Eye (tissue), 1 donor: ENCODE measurements around the gene CMTM4.
"Not testable (repeated sequence)": the region's sequence is repeated elsewhere in the genome, so short reads cannot be mapped to it uniquely, and the experiment has no call there.

ENCODE experiments used
- DNase-seq: peaks from one replicate; pipeline ENCODE4 v3.0.0-alpha.2; 2015

Gene CMTM4

GRCh38 chr16:66703406-66704215 lies 7.1 kb upstream of the CMTM4 start:
- no peak for DNase-seq

- DNase-seq: no peak
Measured at GRCh38 chr16:66701516-66701915, 5.0 kb upstream of the CMTM4 start.

- no peak for DNase-seq
Measured at GRCh38 chr16:66701026-66701425, 4.5 kb upstream of the CMTM4 start.

GRCh38 chr16:66699898-66700297 lies 3.4 kb upstream of the CMTM4 start:
- DNase-seq: no peak

- DNase-seq: no peak
Measured at GRCh38 chr16:66698046-66698445, 1.5 kb upstream of the CMTM4 start.

GRCh38 chr16:66695935-66696668 lies 441 bp downstream of the CMTM4 start:
- peak; percentile 61 for DNase-seq

- DNase-seq: peak; percentile 24
Measured at GRCh38 chr16:66695471-66695934, 1.0 kb downstream of the CMTM4 start.

- no peak for DNase-seq
Measured at GRCh38 chr16:66693149-66693548, 3.4 kb downstream of the CMTM4 start.

- DNase-seq: no peak
Measured at GRCh38 chr16:66692341-66692740, 4.2 kb downstream of the CMTM4 start.

- no peak for DNase-seq
Measured at GRCh38 chr16:66691234-66691633, 5.3 kb downstream of the CMTM4 start.

GRCh38 chr16:66690106-66690847 lies 6.3 kb downstream of the CMTM4 start:
- no peak for DNase-seq

- no peak for DNase-seq
Measured at GRCh38 chr16:66689282-66689681, 7.3 kb downstream of the CMTM4 start.

GRCh38 chr16:66687906-66688625 lies 8.5 kb downstream of the CMTM4 start:
- no peak for DNase-seq

GRCh38 chr16:66685501-66686115 lies 10.9 kb downstream of the CMTM4 start:
- not testable (repeated sequence) for DNase-seq

GRCh38 chr16:66682271-66682670 lies 14.3 kb downstream of the CMTM4 start:
- no peak for DNase-seq

GRCh38 chr16:66681676-66682075 lies 14.9 kb downstream of the CMTM4 start:
- no peak for DNase-seq

GRCh38 chr16:66678337-66678736 lies 18.2 kb downstream of the CMTM4 start:
- DNase-seq: no peak

- DNase-seq: no peak
Measured at GRCh38 chr16:66677836-66678235, 18.7 kb downstream of the CMTM4 start.

GRCh38 chr16:66677179-66677578 lies 19.4 kb downstream of the CMTM4 start:
- no peak for DNase-seq

- DNase-seq: no peak
Measured at GRCh38 chr16:66676599-66676998, 19.9 kb downstream of the CMTM4 start.

- no peak for DNase-seq
Measured at GRCh38 chr16:66673691-66674090, 22.9 kb downstream of the CMTM4 start.

- no peak for DNase-seq
Measured at GRCh38 chr16:66670691-66671388, 25.7 kb downstream of the CMTM4 start.
